ENCODE measurements around the gene PUSL1. TPM values are rescaled to one million over a fixed set of nuclear protein-coding genes. Genes with fewer than 3 reads are reported as not detected.

The PUSL1 gene
- total RNA-seq, 2 experiments from 2014 or later: 17.0 to 17.6 TPM

DNA sequence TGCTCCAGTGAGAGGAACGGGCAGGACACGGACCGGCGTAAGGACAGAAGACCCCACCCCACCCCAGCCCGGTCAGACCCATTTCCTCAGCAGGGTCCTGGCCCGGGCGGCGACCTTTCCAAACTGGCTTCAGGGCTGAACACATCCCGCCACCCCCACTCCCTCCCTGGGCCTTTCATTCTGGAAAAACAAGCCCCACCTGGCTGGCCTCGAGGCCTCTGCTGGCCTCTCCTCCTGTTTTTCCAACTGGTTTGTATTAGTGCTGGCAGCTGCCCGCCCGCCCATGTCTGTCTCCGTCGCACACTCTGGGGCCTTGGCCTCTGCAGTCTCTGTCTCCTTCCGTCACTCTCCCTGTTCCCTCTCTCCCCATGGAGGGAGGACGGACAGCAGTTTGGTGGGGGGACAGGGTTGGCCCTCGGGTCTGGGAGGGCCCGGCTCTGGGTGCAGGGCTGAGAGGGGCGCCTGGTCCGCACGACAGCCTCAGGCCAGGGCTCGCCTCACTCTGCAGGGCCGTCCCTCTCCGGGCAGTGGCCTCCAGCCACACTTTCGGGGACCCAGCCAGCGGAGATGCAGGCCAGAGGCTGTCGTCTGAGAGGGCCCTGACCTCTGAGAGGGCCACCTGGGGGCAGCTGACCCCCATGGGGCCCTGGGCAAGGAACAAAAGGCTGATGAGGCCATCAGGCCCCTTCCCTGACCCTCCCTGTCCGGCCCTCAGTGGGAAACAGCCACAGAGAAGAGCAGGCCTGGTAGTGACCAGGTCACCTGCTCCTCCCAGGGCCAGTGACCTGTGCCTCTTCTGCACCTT is 51.5 kb downstream of the PUSL1 start:
- no peaks in the 10 kb centered on the region for H3K9me3 Mint-ChIP-seq
- peaks cover 3% of the 10 kb centered on the region for H3K27me3 Mint-ChIP-seq (ENCODE audit: low read depth)

GRCh38 chr1:1360506-1361169 is 52.2 kb downstream of the PUSL1 start:
- H3K4me1 Mint-ChIP-seq (ENCODE audit: low read depth): peaks cover 14% of the 10 kb centered on the region
- DNase-seq: no peak
- no peaks in the 10 kb centered on the region for H3K36me3 Mint-ChIP-seq (ENCODE audit: low read depth)
- intact Hi-C loops (cut with micrococcal nuclease): no loop called here
- H3K9me3 Mint-ChIP-seq: no peaks in the 10 kb centered on the region
- CTCF ChIA-PET: no interaction called here
- no peak overlapping the region for H3K4me3 Mint-ChIP-seq
- no peak overlapping the region for H3K27ac Mint-ChIP-seq
- peaks cover 3% of the 10 kb centered on the region for H3K27me3 Mint-ChIP-seq (ENCODE audit: low read depth)

More for the DNA sequence above, 51.5 kb downstream of the PUSL1 start:
- Mint-ChIP-seq H3K27ac (no peak overlapping the region), H3K4me1 (ENCODE audit: low read depth) (peaks cover 14% of the 10 kb centered on the region), H3K4me3 (no peak overlapping the region), H3K36me3 (ENCODE audit: low read depth) (no peaks in the 10 kb centered on the region)
- no peak for DNase-seq
- intact Hi-C loops (cut with micrococcal nuclease): no loop called here
- CTCF ChIA-PET: no interaction called here

Small RNAs within 50 kb of the gene (microRNA-seq; reads per million reads assigned to microRNA genes)
- gene MIR6726 (ENCODE audit: borderline microRNAs expressed, borderline replicate concordance): 1.6 reads per million
- not detected for gene MIR6727 (ENCODE audit: borderline microRNAs expressed, borderline replicate concordance)
- gene MIR6808 (ENCODE audit: borderline microRNAs expressed, borderline replicate concordance): not detected

Other genes starting within 250 kb of the PUSL1 start
- gene RNF223, start 234.3 kb upstream of the PUSL1 start, total RNA-seq: not detected
- 10 to 100 TPM; 14.9 to 18.6 TPM for gene C1orf159, start 192.5 kb upstream of the PUSL1 start, total RNA-seq
- not detected for gene TTLL10, start 134.7 kb upstream of the PUSL1 start, total RNA-seq
- gene TNFRSF18, start 102.0 kb upstream of the PUSL1 start, total RNA-seq: 10 to 100 TPM; 30.7 to 31.0 TPM
- 100 to 1,000 TPM; 107 to 110 TPM for gene TNFRSF4, start 94.4 kb upstream of the PUSL1 start, total RNA-seq
- gene SDF4, start 76.6 kb upstream of the PUSL1 start, total RNA-seq: 10 to 100 TPM; 74.7 to 79.5 TPM
- gene B3GALT6, start 76.4 kb upstream of the PUSL1 start, total RNA-seq: 1 to 10 TPM; 8.7 to 9.9 TPM
- 1 to 10 TPM; 6.0 to 7.8 TPM for gene C1QTNF12, start 61.9 kb upstream of the PUSL1 start, total RNA-seq
- gene UBE2J2, start 34.7 kb upstream of the PUSL1 start, total RNA-seq: 10 to 100 TPM; 48.5 to 49.7 TPM
- gene SCNN1D, start 28.2 kb upstream of the PUSL1 start, total RNA-seq: 1 to 10 TPM; 5.6 to 7.6 TPM
- 10 to 100 TPM; 24.1 to 25.3 TPM for gene ACAP3, start 667 bp upstream of the PUSL1 start, total RNA-seq
- gene INTS11, start 16.1 kb downstream of the PUSL1 start, total RNA-seq: 100 to 1,000 TPM; 117 to 118 TPM
- gene CPTP, start 16.2 kb downstream of the PUSL1 start, total RNA-seq: 1 to 10 TPM; 5.6 to 5.7 TPM
- under 1 TPM; 0.10 to 0.14 TPM for gene TAS1R3, start 22.7 kb downstream of the PUSL1 start, total RNA-seq
- gene DVL1, start 40.8 kb downstream of the PUSL1 start, total RNA-seq: 10 to 100 TPM; 33.4 to 35.0 TPM
- gene MXRA8, start 50.0 kb downstream of the PUSL1 start, total RNA-seq: under 1 TPM; 0.54 to 0.57 TPM
- gene AURKAIP1, start 66.6 kb downstream of the PUSL1 start, total RNA-seq: 100 to 1,000 TPM; 108 TPM
- gene CCNL2, start 90.7 kb downstream of the PUSL1 start, total RNA-seq: 100 to 1,000 TPM in 1 of 2 experiments, 10 to 100 TPM in 1; 97.7 to 108 TPM
- gene MRPL20, start 98.7 kb downstream of the PUSL1 start, total RNA-seq: 100 to 1,000 TPM; 103 to 107 TPM
- gene ANKRD65, start 112.7 kb downstream of the PUSL1 start, total RNA-seq: not detected
- under 1 TPM; 0.72 to 0.74 TPM for gene VWA1, start 127.1 kb downstream of the PUSL1 start, total RNA-seq
- gene ATAD3C, start 141.1 kb downstream of the PUSL1 start, total RNA-seq: under 1 TPM; 0.42 to 0.57 TPM
- gene ATAD3B, start 163.2 kb downstream of the PUSL1 start, total RNA-seq: 10 to 100 TPM; 32.7 to 38.7 TPM
- 10 to 100 TPM; 39.4 to 41.0 TPM for gene ATAD3A, start 203.6 kb downstream of the PUSL1 start, total RNA-seq
- gene TMEM240, start 232.0 kb downstream of the PUSL1 start, total RNA-seq: not detected

Data from activated naive CD4-positive, alpha-beta T cell treated with anti-CD3 and anti-CD28 coated beads for 36 hours (primary cell).